Activated CD4-positive, CD25-positive, alpha-beta regulatory T cell treated with anti-CD3 and anti-CD28 coated beads, Interleukin-2, amount 50 U/mL, for 24 hours (primary cell): ENCODE results near the gene METTL15.
"Not testable (repeated sequence)": the region's sequence is repeated elsewhere in the genome, so short reads cannot be mapped to it uniquely, and the experiment has no call there.

ENCODE experiments used
- ATAC-seq, 2 donors: fragments of 150-1000 bp; cut with Tn5 transposase; one replicate each; pipeline ENCODE4 v1.10.0; 2021; ENCODE audit warnings: mild to moderate bottlenecking in 1 of 2, moderate library complexity in 1 of 2

The METTL15 gene

DNA sequence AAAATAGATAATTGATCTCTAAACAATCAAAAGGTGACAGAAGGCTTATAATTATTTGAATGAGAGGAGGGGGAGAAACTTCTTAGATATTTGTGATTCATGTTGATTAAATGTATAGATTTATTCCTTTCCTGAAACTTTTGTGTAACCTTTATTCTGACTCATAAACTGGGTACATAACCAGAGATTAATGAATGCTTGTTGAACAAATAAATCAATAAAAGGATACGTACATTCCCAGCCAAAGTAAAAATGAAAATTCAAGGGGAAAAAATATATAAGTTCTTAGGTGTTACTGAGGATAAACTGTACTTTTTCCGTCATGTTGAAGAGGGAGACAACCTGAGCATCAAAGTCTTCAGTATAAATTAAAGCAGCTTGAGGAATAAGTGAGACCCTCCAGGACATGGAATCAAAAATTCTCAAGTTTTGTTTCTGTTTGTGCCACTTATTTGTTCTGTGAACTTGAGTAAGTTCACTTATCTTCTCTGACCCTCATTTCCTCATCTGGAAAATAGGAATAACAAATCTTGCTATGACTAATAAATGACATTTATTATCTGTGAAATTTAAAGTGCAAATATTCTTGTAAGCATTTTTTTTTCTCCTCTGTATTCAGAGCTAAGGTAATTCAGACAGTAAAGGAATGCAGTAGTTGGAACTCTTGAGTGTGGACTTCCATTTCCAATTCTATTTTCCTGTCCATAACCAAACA is 195.4 kb downstream of the METTL15 start:
- ATAC-seq: no peak

DNA sequence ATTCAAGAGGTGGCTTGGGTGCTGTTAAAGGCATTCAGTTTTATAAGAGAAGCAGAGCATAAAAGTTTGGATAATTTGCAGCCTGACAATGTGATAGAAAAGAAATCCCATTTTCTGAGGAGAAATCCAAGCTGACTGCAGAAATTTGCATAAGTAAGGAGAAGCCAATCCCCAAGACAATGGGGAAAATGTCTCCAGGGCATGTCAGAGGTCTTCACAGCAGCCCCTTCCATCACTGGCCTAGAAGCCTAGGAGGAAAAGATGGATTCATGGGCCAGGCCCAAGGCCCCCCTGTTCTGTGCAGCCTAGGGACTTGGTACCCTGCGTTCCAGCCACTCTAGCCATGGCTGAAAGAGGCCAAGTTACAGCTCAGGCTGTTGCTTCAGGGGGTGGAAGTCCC is 207.3 kb downstream of the METTL15 start:
- no peak for ATAC-seq

DNA sequence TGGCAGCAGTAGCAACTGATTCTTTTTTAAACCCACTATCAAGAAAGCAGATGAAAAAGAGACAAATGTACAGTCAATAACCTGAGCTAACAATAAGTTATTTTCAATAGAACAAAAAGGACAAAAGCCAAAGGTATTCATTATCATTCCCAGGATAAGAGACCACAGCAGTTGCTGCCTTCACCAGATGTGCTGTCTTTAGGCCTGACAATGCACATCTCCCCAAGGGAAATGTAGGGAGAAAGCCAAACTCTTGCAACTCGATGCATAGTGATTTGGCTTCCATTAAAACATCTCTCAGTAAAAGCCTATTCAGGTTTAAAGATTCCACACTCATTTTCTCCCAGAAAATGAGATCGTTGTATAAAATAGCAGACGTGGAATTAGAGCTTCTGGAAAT is 210.7 kb downstream of the METTL15 start:
- ATAC-seq: no peak

DNA sequence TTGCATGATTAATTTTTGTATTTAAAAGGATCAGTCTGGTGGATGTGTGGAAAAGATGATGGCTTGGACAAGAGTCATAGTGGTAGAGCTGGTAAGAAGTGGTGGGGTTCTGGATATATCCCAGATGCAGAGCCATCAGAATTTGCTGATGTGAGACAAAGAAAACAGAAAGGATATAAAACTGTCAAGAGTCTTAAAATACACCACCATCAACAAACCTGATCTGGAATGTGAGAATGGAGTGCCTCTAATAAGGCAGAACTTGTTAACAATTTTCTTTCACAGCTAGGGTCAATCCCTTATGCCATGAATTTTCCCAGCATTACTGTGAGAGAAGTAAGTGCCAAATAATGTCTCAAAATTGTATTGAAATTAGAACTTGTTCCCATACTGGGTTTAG is 215.4 kb downstream of the METTL15 start:
- ATAC-seq: no peak

DNA sequence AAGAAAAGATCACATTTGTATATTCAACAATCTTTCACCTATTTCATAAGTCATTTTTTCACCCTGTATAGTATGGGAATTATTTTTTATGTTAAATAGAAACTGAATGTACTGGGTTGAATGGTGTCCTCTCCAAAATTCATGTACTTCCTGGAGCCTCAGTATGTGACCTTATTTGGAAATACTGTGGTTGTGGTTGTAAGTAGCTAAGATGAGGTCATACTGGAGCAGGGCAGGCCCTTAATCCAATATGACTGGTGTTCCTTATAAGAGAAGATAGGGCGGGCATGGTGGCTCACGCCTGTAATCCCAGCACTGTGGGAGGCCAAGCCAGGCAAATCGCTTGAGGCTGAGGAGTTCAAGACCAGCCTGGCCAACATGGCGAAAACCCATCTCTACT is 224.2 kb downstream of the METTL15 start:
- peak; percentile 51 to 71 for ATAC-seq

DNA sequence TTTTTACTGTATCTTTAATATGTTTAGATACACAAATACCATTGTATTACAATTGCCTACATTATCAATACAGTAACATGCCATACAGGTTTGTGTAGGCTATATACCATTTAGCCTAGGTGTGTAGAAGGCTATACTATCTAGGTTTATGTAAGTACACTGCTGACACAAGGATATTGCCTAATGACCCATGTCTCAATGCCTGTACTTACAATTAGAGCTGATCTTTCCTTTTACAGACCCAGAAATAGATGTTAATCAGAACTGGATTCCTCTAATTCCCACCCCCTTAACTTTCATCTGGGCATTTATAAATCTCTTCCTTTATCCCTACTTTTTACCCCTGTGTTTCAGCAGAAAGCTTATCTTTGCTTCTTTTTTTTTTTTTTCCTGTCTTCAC is 229.5 kb downstream of the METTL15 start:
- ATAC-seq: no peak

DNA sequence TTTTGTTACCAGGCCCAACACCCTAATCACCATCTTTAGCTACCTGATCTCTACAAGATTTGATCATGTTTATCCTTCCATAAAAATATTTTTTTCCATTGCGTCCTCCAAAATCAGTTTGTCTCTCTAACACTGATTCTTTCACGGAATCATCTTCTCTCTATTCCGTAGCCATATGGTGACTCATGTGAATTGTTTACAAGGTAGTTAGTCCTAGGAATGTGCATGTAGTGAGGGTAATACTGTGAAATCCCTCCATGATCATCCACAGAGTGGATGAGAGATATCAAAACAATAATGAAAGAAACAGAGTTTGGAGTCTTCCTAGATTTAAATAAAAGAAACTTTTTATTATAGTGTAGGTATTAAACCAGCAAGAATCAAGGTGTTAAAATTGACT is 230.2 kb downstream of the METTL15 start:
- no peak for ATAC-seq

DNA sequence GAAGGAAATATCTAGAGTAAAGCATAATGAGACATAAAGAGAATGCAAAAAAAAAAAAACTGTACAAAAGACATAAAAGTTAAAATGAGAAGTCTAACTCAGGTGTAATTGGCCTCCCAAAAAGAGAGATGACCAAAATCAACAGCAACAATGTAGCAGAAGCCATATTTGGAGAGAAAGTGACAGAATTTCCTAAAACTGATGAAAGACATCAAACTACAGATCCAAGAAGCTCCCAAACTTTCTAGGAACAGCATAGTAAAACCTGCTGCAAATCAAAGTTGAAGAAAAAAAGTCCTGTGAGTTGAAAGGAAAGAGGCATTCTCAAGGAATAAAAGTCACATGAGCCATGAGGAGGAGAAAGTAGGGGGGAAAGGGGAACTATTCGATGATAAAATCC is 231.3 kb downstream of the METTL15 start:
- no peak for ATAC-seq

DNA sequence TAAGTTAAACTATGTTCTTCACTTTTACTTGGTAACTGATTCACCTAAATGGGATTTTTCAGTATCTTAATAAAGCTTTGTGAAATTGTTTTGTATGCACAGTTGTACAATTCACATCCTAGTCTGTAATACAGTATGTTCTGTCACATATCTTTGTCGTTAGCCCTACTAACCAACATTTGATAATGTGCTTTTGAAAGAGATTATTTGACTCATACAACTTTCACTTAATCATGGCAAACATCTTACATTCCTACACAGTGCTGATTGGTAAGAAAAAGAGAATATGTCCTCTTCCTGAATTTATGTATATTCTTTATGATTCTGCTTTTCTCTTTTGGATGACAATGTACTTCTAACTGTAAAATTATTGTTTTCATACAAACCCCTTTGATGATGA is 234.5 kb downstream of the METTL15 start:
- no peak for ATAC-seq

DNA sequence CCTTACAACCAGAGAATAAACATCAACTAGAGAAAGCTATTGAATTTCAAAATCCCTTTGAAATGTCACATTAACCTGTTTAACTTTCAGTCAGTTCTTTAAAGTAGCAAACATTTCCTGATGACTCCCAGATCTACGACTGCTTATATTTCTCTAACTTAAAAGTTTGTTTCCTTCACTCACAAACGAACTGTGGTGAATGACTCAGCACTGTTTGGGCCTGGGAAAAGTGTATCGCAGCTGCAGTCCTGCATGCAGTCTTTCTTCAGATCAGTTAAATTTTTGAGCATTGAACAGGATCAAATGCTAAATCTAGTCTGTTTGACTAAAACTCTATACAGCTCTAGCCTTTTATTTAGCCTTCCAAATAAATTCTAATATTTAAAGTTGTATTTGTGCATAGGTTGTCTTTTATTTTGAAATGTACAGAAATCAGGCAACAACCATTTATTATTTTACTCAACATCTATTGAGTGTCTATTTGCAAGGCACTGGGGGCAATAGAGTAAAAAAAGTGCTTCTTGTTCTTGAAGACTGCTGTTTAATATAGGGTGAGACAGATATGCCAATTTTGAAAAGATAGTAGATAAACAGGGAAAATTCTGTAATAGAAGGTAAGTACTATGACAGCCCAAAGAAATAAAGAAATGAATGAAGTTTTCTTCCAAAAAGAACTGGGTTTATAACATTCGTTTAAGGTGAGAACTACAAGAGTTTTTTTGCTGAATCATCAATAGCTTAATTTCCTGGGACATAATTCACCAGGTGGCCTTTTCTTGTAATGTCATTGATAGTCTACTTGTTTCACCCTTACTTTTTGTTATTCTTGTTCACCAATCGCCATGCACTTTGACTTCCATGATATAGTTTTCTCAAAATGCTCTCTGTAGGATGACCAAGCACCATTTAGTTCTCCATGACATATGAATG is 235.4 kb downstream of the METTL15 start:
- no peak for ATAC-seq

DNA sequence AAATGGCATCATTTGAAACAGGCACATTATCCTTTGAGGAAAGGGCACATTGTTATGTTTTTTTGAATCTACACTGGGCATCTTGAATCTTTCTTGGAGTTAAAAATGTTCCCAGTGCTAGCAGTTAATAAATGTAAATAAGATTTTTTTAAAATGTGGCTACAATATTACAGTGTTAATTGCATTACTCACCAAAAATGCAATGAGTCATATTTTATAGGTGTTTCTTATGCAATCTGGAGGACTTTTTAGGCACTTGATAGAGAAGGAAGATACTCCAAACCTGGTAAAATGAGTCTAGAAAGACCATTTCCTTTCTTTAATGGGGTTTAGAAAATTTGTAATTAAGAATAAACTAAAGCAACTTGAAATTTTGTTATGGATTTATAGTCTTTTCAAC is 238.0 kb downstream of the METTL15 start:
- no peak for ATAC-seq

DNA sequence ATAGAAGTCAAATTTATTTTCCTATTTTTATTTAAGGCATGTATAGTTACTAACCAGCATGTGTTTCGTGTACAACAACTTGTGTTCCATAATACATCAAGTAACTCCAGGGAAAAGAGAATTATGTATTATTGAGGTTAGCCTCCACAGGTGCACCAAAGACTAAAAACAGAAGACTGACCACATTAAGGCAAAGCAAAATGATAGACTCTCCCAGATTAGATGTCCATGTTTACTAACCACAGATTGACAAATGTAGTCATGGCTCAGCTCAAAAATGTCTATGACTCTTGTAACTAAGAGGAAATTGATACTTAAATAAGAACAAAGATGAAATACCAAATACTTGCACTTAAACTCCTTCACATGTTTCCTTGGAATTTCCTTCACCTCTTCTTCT is 238.5 kb downstream of the METTL15 start:
- no peak for ATAC-seq

DNA sequence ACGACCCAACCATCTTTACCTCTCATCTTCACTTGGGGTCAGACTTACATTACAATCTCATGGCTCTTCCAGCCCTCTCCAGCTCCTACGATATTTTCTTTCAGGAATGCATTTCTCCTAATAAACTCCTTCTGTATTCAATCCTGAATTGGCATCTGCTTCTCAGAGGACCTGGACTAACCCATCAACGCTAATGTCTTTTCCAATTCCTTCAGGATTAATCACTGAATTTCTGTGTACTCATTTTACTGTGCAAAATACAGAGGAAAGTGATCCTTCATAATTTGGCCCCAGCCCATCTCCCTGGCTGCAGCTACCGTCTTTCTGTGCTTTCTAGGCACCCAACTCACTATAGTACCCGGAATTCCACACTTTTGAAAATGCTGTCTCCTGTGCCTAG is 239.2 kb downstream of the METTL15 start:
- no peak for ATAC-seq

DNA sequence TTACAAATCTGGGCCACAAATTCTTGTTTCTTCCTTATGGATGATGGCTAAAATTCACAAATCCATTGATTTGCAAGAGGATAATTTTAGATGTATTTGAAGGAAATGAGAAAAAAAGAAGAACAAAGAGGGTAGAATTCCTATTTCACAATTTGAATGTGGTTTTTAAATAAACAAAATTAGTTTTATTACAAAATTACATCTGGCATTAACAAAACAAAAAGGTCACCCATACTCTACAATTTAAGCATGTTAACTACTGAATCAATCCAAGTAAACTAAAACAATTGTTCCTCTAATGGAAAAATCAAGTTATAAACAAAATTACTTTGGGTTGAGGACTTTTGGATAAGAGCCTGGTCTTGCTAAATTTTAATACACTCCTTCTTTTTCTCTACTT is 242.0 kb downstream of the METTL15 start:
- no peak for ATAC-seq

DNA sequence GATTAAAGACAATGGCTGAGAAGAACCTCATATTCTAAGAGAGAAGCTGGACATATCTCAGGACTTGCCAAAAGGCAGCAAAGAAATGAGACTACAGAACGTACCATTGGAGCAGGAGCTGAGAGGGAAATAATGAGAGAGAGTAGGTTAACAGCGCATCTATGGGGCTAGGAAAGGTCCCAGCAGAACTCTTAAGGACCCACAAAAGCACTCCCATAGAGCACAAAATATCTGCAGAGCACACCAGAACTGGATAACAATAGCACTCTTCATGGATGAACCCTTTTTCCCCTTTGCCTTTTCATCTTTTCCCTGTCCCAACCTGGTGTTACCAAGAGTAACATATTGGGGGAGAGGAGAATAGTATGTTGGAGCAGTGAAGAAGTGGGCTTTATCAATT is 245.8 kb downstream of the METTL15 start:
- no peak for ATAC-seq

DNA sequence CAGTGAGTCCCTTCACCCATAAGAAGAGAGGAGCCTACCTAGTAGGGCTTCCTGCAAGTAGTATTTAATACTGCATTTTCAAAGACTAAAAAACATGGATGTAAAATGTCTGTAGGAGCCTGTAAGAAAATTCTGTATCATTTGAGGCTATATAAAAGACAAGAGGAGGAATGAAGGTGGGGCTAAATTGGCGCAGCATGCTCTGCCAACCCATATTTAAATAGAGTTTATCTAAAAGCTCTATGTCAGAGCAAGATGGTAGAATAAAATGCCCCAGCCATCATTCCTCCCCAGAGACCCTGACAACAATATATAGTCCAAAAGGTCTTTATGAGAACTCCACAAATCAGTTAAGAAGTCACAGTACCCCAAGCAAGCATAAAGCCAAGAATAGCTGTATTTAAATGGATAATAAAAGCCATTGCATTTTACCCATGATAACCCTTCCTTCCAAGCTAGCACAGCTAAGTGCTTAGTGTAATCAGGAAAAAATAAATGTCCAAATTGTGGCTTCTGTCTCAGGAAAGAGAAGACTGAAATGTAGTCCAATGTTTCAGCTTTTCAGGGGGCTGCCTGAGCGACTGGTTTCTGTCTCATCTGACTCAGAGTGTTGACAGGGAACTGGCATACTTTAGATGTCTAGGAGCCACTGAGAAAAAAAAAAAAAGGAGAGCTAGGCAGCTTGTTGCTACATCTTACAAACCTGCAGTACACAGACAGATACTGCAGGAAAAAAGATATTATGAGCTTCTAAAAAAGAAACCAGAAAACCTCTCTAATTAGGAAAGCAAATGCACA is 258.6 kb downstream of the METTL15 start:
- ATAC-seq: no peak

DNA sequence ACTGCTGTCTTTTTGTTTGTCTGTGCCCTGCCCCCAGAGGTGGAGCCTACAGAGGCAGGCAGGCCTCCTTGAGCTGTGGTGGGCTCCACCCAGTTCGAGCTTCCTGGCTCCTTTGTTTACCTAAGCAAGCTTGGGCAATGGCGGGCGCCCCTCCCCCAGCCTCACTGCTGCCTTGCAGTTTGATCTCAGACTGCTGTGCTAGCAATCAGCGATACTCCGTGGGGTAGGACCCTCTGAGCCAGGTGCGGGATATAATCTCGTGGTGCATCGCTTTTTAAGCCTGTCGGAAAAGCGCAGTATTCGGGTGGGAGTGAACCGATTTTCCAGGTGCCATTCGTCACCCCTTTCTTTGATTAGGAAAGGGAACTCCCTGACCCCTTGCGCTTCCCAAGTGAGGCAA is 269.9 kb downstream of the METTL15 start:
- ATAC-seq: not testable (repeated sequence)
